Neural cell (in vitro differentiated cells): ENCODE measurements around the gene LZTS2.
A peak's percentile ranks its signal among the peaks of the same experiment; 100 is the strongest.

ENCODE experiments used
- CTCF ChIP-seq: fragments of 450-650 bp; IDR thresholded peaks from 2 replicates; pipeline ENCODE4 v1.5.1; 2014; ENCODE audit warnings: antibody characterized with exemption, mild to moderate bottlenecking, moderate library complexity; ENCODE audit not compliant: poor library complexity, severe bottlenecking
- EZH2 ChIP-seq: fragments of 200-600, 300-800 bp; shearing (Covaris generic), sonication (generic); IDR thresholded peaks from 2 replicates; pipeline ENCODE4 v1.6.1; 2014; ENCODE audit warnings: antibody characterized with exemption, low read length, borderline replicate concordance, mild to moderate bottlenecking; ENCODE audit not compliant: insufficient read depth, poor library complexity, severe bottlenecking

GRCh38 chr10:100993986-100994708, 5.5 kb upstream of the LZTS2 start:
- TF ChIP-seq CTCF = peak; percentile 85
- no peak for TF ChIP-seq EZH2
